H9 (cell line): ENCODE measurements around the gene BCL2L1. TPM values are rescaled to one million over a fixed set of nuclear protein-coding genes. Genes with fewer than 3 reads are reported as not detected.
"Not testable (repeated sequence)": the region's sequence is repeated elsewhere in the genome, so short reads cannot be mapped to it uniquely, and the experiment has no call there.

Experiments
- DNase-seq: peaks from one replicate; pipeline ENCODE4 v3.0.0-alpha.2; 2017
- H2AFZ ChIP-seq: one replicate; pipeline ENCODE4 v1.6.1; 2013; ENCODE audit warnings: mild to moderate bottlenecking, low read length, control low read depth, moderate library complexity
- H2AK5ac ChIP-seq: 2 replicates; pipeline ENCODE4 v1.6.1; 2013; ENCODE audit warnings: low read length, control low read depth, mixed read lengths; ENCODE audit not compliant: insufficient read length
- H2BK120ac ChIP-seq: one replicate; pipeline ENCODE4 v1.6.1; 2013; ENCODE audit warnings: low read depth, mild to moderate bottlenecking, low read length, control low read depth, inconsistent platforms; ENCODE audit not compliant: poor library complexity, severe bottlenecking
- H2BK12ac ChIP-seq: 2 replicates; pipeline ENCODE4 v1.6.1; 2013; ENCODE audit warnings: low read length, control low read depth, mixed read lengths, low read depth; ENCODE audit not compliant: insufficient read length
- H2BK15ac ChIP-seq: 2 replicates; pipeline ENCODE4 v1.6.1; 2013; ENCODE audit warnings: low read depth, low read length, control low read depth
- H2BK20ac ChIP-seq: one replicate; pipeline ENCODE4 v1.6.1; 2013; ENCODE audit warnings: low read depth, mild to moderate bottlenecking, low read length, control low read depth, inconsistent platforms; ENCODE audit not compliant: poor library complexity, severe bottlenecking
- H2BK5ac ChIP-seq: 2 replicates; pipeline ENCODE4 v1.6.1; 2013; ENCODE audit warnings: low read length, control low read depth, mixed read lengths; ENCODE audit not compliant: insufficient read length
- H3K14ac ChIP-seq: 2 replicates; pipeline ENCODE4 v1.6.1; 2013; ENCODE audit warnings: low read length, control low read depth; ENCODE audit not compliant: insufficient read depth
- H3K18ac ChIP-seq: 2 replicates; pipeline ENCODE4 v1.6.1; 2013; ENCODE audit warnings: low read depth, mild to moderate bottlenecking, mixed read lengths, low read length, control low read depth; ENCODE audit not compliant: insufficient read length
- H3K23ac ChIP-seq: 2 replicates; pipeline ENCODE4 v1.6.1; 2013; ENCODE audit warnings: low read length, control low read depth, mixed read lengths, low read depth; ENCODE audit not compliant: insufficient read length
- H3K23me2 ChIP-seq: 2 replicates; pipeline ENCODE4 v1.6.1; 2013; ENCODE audit warnings: low read depth, mild to moderate bottlenecking, mixed read lengths, low read length, control low read depth; ENCODE audit not compliant: insufficient read length, poor library complexity, severe bottlenecking
- H3K27ac ChIP-seq: 2 replicates; pipeline ENCODE4 v1.5.1; 2013; ENCODE audit warnings: low read length, control low read depth, mixed read lengths, low read depth; ENCODE audit not compliant: insufficient read length
- H3K27me3 ChIP-seq: 2 replicates; pipeline ENCODE4 v1.6.1; 2013; ENCODE audit warnings: low read length, control low read depth, inconsistent platforms; ENCODE audit not compliant: insufficient read depth
- H3K4ac ChIP-seq: 2 replicates; pipeline ENCODE4 v1.6.1; 2013; ENCODE audit warnings: low read depth, mild to moderate bottlenecking, control low read depth, inconsistent platforms, low read length, moderate library complexity
- H3K4me1 ChIP-seq: 2 replicates; pipeline ENCODE4 v1.6.1; 2013; ENCODE audit warnings: low read length, control low read depth, inconsistent platforms; ENCODE audit not compliant: insufficient read depth
- H3K4me2 ChIP-seq: 2 replicates; pipeline ENCODE4 v1.6.1; 2013; ENCODE audit warnings: low read length, control low read depth, mixed read lengths; ENCODE audit not compliant: insufficient read length, insufficient read depth
- H3K56ac ChIP-seq: 2 replicates; pipeline ENCODE4 v1.6.1; 2013; ENCODE audit warnings: low read depth, mild to moderate bottlenecking, mixed read lengths, low read length, control low read depth; ENCODE audit not compliant: insufficient read length
- H3K79me1 ChIP-seq: 2 replicates; pipeline ENCODE4 v1.6.1; 2013; ENCODE audit warnings: low read depth, mild to moderate bottlenecking, moderate library complexity, low read length, control low read depth, inconsistent platforms; ENCODE audit not compliant: insufficient read depth, poor library complexity, severe bottlenecking
- H3K79me2 ChIP-seq: 2 replicates; pipeline ENCODE4 v1.6.1; 2013; ENCODE audit warnings: low read length, control low read depth, inconsistent platforms; ENCODE audit not compliant: insufficient read depth
- H3K9ac ChIP-seq: 2 replicates; pipeline ENCODE4 v1.6.1; 2013; ENCODE audit warnings: low read length, control low read depth, mixed read lengths; ENCODE audit not compliant: insufficient read length; ENCODE audit errors: extremely low read depth
- H3K9me3 ChIP-seq: one replicate; pipeline ENCODE4 v1.6.1; 2013; ENCODE audit warnings: low read depth, low read length, inconsistent platforms; ENCODE audit not compliant: control insufficient read depth
- H3T11ph ChIP-seq: one replicate; pipeline ENCODE4 v1.6.1; 2013; ENCODE audit warnings: mild to moderate bottlenecking, low read length, control low read depth, inconsistent platforms
- H4K20me1 ChIP-seq: one replicate; pipeline ENCODE4 v1.6.1; 2013; ENCODE audit not compliant: control insufficient read depth, insufficient read length, insufficient read depth
- H4K5ac ChIP-seq: 2 replicates; pipeline ENCODE4 v1.6.1; 2013; ENCODE audit warnings: low read depth, mild to moderate bottlenecking, mixed read lengths, low read length, control low read depth; ENCODE audit not compliant: insufficient read length
- H4K8ac ChIP-seq: replicated peaks from 2 replicates; pipeline ENCODE4 v1.6.1; 2013; ENCODE audit warnings: low read length, control low read depth, mixed read lengths, low read depth; ENCODE audit not compliant: insufficient read length
- H4K91ac ChIP-seq: 2 replicates; pipeline ENCODE4 v1.6.1; 2013; ENCODE audit warnings: low read depth, mild to moderate bottlenecking, moderate library complexity, mixed read lengths, low read length, control low read depth; ENCODE audit not compliant: insufficient read length
- H3K27ac Mint-ChIP-seq, 3 experiments: 2 replicates in 2 of 3; 3 replicates in 1 of 3; pipeline ENCODE4 v1.8.0; 2020 to 2021; ENCODE audit warnings: mixed read lengths in 3 of 3, mild to moderate bottlenecking in 1 of 3, moderate library complexity in 1 of 3
- H3K27me3 Mint-ChIP-seq: 2 replicates; pipeline ENCODE4 v1.8.0; 2021; ENCODE audit warnings: low read depth, mild to moderate bottlenecking, moderate library complexity, mixed read lengths
- H3K36me3 Mint-ChIP-seq, 3 experiments: 2 replicates in 2 of 3; 3 replicates in 1 of 3; pipeline ENCODE4 v1.8.0; 2020 to 2021; ENCODE audit warnings: low read depth in 3 of 3, mixed read lengths in 3 of 3; ENCODE audit not compliant: insufficient read depth in 1 of 3
- H3K4me1 Mint-ChIP-seq, 2 experiments: 2 replicates each; pipeline ENCODE4 v1.8.0; 2020; ENCODE audit warnings: mixed read lengths in 2 of 2
- H3K4me3 Mint-ChIP-seq, 2 experiments: 2 replicates in 1 of 2; 3 replicates in 1 of 2; pipeline ENCODE4 v1.8.0; 2020 to 2021; ENCODE audit warnings: mild to moderate bottlenecking in 2 of 2, mixed read lengths in 2 of 2, moderate library complexity in 1 of 2
- H3K9me3 Mint-ChIP-seq, 2 experiments: 2 replicates in 1 of 2; 3 replicates in 1 of 2; pipeline ENCODE4 v1.8.0; 2020; ENCODE audit warnings: mild to moderate bottlenecking in 2 of 2, mixed read lengths in 2 of 2, moderate library complexity in 1 of 2
- WGBS: extraction: QIAGEN DNeasy Blood & Tissue Kit; methylation state at CpG from one replicate; pipeline ENCODE4 v1.1.7; 2013; ENCODE audit warnings: missing lambda C conversion rate, low lambda C conversion rate, mixed read lengths; ENCODE audit not compliant: insufficient read length; ENCODE audit errors: extremely low coverage; 5-methylcytosine and 5-hydroxymethylcytosine counted together
- total RNA-seq: library from RNA; stranded (reverse); gene quantifications from 2 replicates; pipeline ENCODE4 v1.2.1, GENCODE V29; 2021
- TF ChIP-seq, protein P1 (sequence below): fragments of 200-600 bp; sonication (generic); conservative IDR thresholded peaks from 3 replicates; pipeline ENCODE4 v1.8.0; 2021; ENCODE audit warnings: antibody characterized with exemption, mild to moderate bottlenecking

Gene BCL2L1
- total RNA-seq, 1 experiment from 2014 or later, result 105 TPM

DNA sequence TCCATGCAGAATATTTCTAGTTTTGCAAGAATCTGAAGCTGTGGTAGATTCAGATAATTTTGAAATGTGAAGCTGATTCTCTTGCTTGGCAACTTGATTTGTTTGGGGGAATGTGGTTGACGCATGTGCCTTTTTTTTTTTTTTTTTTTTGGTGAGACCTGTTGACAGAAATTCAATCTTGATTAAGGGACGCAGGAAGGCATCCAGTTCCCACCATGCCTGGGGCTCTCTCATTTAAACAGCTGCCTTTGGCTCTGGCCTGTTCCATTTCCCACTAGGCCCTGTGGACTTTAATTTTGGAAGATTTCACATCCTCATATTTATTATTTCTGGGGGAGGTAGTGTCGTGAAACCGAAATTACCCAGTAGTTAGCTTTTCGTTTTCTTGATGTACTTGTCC is 25.0 kb upstream of the BCL2L1 start:
- H3K4me1 ChIP-seq, result no peaks in the 10 kb centered on the region
- no CpG with 5 or more reads among the region's 5 CpGs for WGBS
- no peak overlapping the region for H3K18ac ChIP-seq
- H3K27me3 ChIP-seq, result no peaks in the 10 kb centered on the region
- no peak for DNase-seq
- no peak overlapping the region for H3K14ac ChIP-seq
- Mint-ChIP-seq H3K27me3 (no peaks in the 10 kb centered on the region), H3K36me3 (peaks cover 15 to 60% (median 35%) of the 10 kb centered on the region in 3 experiments; a peak in 6 of 7 replicates), H3K9me3 (no peaks in the 10 kb centered on the region), H3K27ac (peak overlapping the region in 2 of 3 experiments; percentile 2 to 48; a peak in 2 of 7 replicates), H3K4me1 (peaks cover 3 to 9% of the 10 kb centered on the region in 2 experiments; a peak in 2 of 4 replicates), H3K4me3 (no peak overlapping the region)
- no peak overlapping the region for H3T11ph ChIP-seq
- no peaks in the 10 kb centered on the region for H3K23me2 ChIP-seq
- H4K20me1 ChIP-seq, result no peaks in the 10 kb centered on the region
- peaks cover 6% of the 10 kb centered on the region for H3K79me1 ChIP-seq
- H2BK20ac ChIP-seq, result no peak overlapping the region
- no peak overlapping the region for H4K91ac ChIP-seq
- TF ChIP-seq, protein P1, sequence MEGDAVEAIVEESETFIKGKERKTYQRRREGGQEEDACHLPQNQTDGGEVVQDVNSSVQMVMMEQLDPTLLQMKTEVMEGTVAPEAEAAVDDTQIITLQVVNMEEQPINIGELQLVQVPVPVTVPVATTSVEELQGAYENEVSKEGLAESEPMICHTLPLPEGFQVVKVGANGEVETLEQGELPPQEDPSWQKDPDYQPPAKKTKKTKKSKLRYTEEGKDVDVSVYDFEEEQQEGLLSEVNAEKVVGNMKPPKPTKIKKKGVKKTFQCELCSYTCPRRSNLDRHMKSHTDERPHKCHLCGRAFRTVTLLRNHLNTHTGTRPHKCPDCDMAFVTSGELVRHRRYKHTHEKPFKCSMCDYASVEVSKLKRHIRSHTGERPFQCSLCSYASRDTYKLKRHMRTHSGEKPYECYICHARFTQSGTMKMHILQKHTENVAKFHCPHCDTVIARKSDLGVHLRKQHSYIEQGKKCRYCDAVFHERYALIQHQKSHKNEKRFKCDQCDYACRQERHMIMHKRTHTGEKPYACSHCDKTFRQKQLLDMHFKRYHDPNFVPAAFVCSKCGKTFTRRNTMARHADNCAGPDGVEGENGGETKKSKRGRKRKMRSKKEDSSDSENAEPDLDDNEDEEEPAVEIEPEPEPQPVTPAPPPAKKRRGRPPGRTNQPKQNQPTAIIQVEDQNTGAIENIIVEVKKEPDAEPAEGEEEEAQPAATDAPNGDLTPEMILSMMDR, result no peak
- H3K79me2 ChIP-seq, result peaks cover 6% of the 10 kb centered on the region; the same call in 1 of the 2 replicates
- H3K56ac ChIP-seq, result no peak overlapping the region
- H2AK5ac ChIP-seq, result no peak overlapping the region
- H2BK15ac ChIP-seq, result no peak overlapping the region
- H4K5ac ChIP-seq, result no peak overlapping the region
- no peak overlapping the region for H3K4me2 ChIP-seq
- H2AFZ ChIP-seq, result no peak overlapping the region
- no peaks in the 10 kb centered on the region for H3K9me3 ChIP-seq
- H2BK12ac ChIP-seq, result no peak overlapping the region
- H3K4ac ChIP-seq, result no peak overlapping the region
- H4K8ac ChIP-seq, result no peak overlapping the region
- no peak overlapping the region for H3K27ac ChIP-seq
- no peak overlapping the region for H2BK120ac ChIP-seq
- H2BK5ac ChIP-seq, result no peak overlapping the region
- H3K23ac ChIP-seq, result no peak overlapping the region
- no peak overlapping the region for H3K9ac ChIP-seq

DNA sequence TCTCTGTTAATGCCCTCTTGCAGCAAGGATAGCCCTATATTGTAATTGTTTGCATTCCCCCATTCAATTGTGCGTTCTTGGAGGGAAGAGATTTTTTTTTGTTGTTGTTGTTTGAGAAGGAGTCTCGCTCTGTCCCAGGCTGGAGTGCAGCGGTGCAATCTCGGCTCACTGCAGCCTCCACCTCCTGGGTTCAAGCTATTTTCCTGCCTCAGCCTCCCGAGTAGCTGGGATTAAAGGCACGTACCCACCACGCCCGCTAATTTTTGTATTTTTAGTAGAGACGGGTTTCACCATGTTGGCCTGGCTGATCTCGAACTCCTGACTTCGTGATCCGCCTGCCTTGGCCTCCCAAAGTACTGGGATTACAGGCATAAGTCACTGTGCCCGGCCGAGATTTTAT is 24.4 kb upstream of the BCL2L1 start:
- not testable (repeated sequence) for H3K4me2 ChIP-seq, H2BK15ac ChIP-seq, H3K9me3 ChIP-seq, H2AFZ ChIP-seq, H3K27ac ChIP-seq, H4K8ac ChIP-seq, H3K23ac ChIP-seq, H3T11ph ChIP-seq, H3K27me3 ChIP-seq, H3K4ac ChIP-seq, H3K79me2 ChIP-seq, H2BK20ac ChIP-seq, H3K9me3 Mint-ChIP-seq, H3K18ac ChIP-seq, H3K9ac ChIP-seq, H3K27me3 Mint-ChIP-seq, H2BK12ac ChIP-seq, H3K23me2 ChIP-seq, H4K20me1 ChIP-seq, DNase-seq, H3K14ac ChIP-seq, H3K79me1 ChIP-seq, H3K4me3 Mint-ChIP-seq, H4K91ac ChIP-seq, H3K56ac ChIP-seq, H2BK5ac ChIP-seq, H3K4me1 Mint-ChIP-seq, H3K4me1 ChIP-seq, H2BK120ac ChIP-seq, H4K5ac ChIP-seq, H2AK5ac ChIP-seq
- peaks cover 15 to 63% (median 35%) of the 10 kb centered on the region in 3 experiments; a peak in 6 of 7 replicates for H3K36me3 Mint-ChIP-seq
- WGBS, result no CpG with 5 or more reads among the region's 14 CpGs
- peak overlapping the region in 2 of 3 experiments; percentile 2 to 58; a peak in 2 of 7 replicates for H3K27ac Mint-ChIP-seq
